WTC11 (cell line): ENCODE results near the gene SMC3. TPM values are rescaled to one million over a fixed set of nuclear protein-coding genes. Genes with fewer than 3 reads are reported as not detected.

Source experiments
- ATAC-seq: fragments of 200-7000 bp; cut with Tn5 transposase; 2 replicates; pipeline ENCODE4 v1.10.0; 2021; ENCODE audit warnings: mild to moderate bottlenecking, moderate library complexity
- CTCF ChIA-PET: fragments of 300-600 bp; sonication (Branson Sonifier 250); formaldehyde crosslinking; loops from one replicate; lab custom pipeline; 2021; ENCODE audit warnings: antibody characterized with exemption; lab: Charles Lee
- POLR2A ChIA-PET: fragments of 350-600 bp; sonication (Branson Sonifier 250); formaldehyde crosslinking; loops from one replicate; lab custom pipeline; 2021; ENCODE audit warnings: antibody characterized with exemption; lab: Charles Lee
- DNase-seq: peaks from one replicate; pipeline ENCODE4 v3.0.0; 2021; ENCODE audit warnings: low spot score
- H3K27ac Mint-ChIP-seq: 2 replicates; pipeline ENCODE4 v1.8.0; 2021; ENCODE audit warnings: mixed read lengths
- H3K27me3 Mint-ChIP-seq: 2 replicates; pipeline ENCODE4 v1.8.0; 2021; ENCODE audit warnings: low read depth, mild to moderate bottlenecking, moderate library complexity, mixed read lengths
- H3K36me3 Mint-ChIP-seq: 2 replicates; pipeline ENCODE4 v1.8.0; 2021; ENCODE audit warnings: mixed read lengths
- H3K4me1 Mint-ChIP-seq: 2 replicates; pipeline ENCODE4 v1.8.0; 2022; ENCODE audit warnings: mixed read lengths
- H3K4me3 Mint-ChIP-seq: 2 replicates; pipeline ENCODE4 v1.8.0; 2021; ENCODE audit warnings: mild to moderate bottlenecking, moderate library complexity, mixed read lengths
- H3K9me3 Mint-ChIP-seq: 2 replicates; pipeline ENCODE4 v1.8.0; 2021; ENCODE audit warnings: mixed read lengths
- AR ChIP-seq: fragments of 250-450 bp; sonication (Bioruptor Pico); IDR thresholded peaks from 2 replicates; pipeline ENCODE4 v1.9.0; 2021; ENCODE audit warnings: mild to moderate bottlenecking
- ARID4B ChIP-seq: sonication (generic); formaldehyde crosslinking; IDR thresholded peaks from 2 replicates; pipeline ENCODE4 v1.8.0; 2023; ENCODE audit warnings: missing genetic modification reagents, mild to moderate bottlenecking, borderline replicate concordance
- CREM ChIP-seq: sonication (generic); formaldehyde crosslinking; IDR thresholded peaks from 2 replicates; pipeline ENCODE4 v1.8.1; 2022; ENCODE audit warnings: mild to moderate bottlenecking, missing genetic modification reagents, moderate library complexity
- ETV6 ChIP-seq: sonication (generic); formaldehyde crosslinking; IDR thresholded peaks from 2 replicates; pipeline ENCODE4 v1.8.1; 2022; ENCODE audit warnings: mild to moderate bottlenecking, missing genetic modification reagents
- GTF2I ChIP-seq: fragments of 250-450 bp; sonication (Bioruptor Pico); conservative IDR thresholded peaks from 2 replicates; pipeline ENCODE4 v1.4.0; 2021; ENCODE audit warnings: mild to moderate bottlenecking
- JUN ChIP-seq: sonication (generic); formaldehyde crosslinking; IDR thresholded peaks from 2 replicates; pipeline ENCODE4 v1.8.0; 2023; ENCODE audit warnings: mild to moderate bottlenecking, missing genetic modification reagents
- MAX ChIP-seq: sonication (generic); formaldehyde crosslinking; IDR thresholded peaks from 2 replicates; pipeline ENCODE4 v1.8.0; 2022; ENCODE audit warnings: mild to moderate bottlenecking, missing genetic modification reagents
- NFATC4 ChIP-seq: fragments of 250-450 bp; sonication (Bioruptor Pico); IDR thresholded peaks from 2 replicates; pipeline ENCODE4 v1.9.0; 2021; ENCODE audit warnings: mild to moderate bottlenecking
- RELA ChIP-seq: sonication (generic); formaldehyde crosslinking; IDR thresholded peaks from 2 replicates; pipeline ENCODE4 v1.8.1; 2022; ENCODE audit warnings: missing genetic modification reagents, mild to moderate bottlenecking, borderline replicate concordance
- SOX15 ChIP-seq: fragments of 250-450 bp; sonication (Bioruptor Pico); IDR thresholded peaks from 2 replicates; pipeline ENCODE4 v1.9.0; 2021; ENCODE audit warnings: mild to moderate bottlenecking
- TCF7 ChIP-seq: sonication (generic); formaldehyde crosslinking; IDR thresholded peaks from 2 replicates; pipeline ENCODE4 v1.8.0; 2022; ENCODE audit warnings: mild to moderate bottlenecking, low read depth, missing genetic modification reagents, moderate library complexity
- TEAD4 ChIP-seq: sonication (generic); formaldehyde crosslinking; IDR thresholded peaks from 2 replicates; pipeline ENCODE4 v1.8.0; 2022; ENCODE audit warnings: mild to moderate bottlenecking, missing genetic modification reagents
- ZNF281 ChIP-seq: sonication (generic); formaldehyde crosslinking; IDR thresholded peaks from 2 replicates; pipeline ENCODE4 v1.8.0; 2023; ENCODE audit warnings: mild to moderate bottlenecking, missing genetic modification reagents
- ZNF317 ChIP-seq: sonication (generic); formaldehyde crosslinking; IDR thresholded peaks from 2 replicates; pipeline ENCODE4 v1.8.1; 2023; ENCODE audit warnings: low read depth, mild to moderate bottlenecking, moderate library complexity, missing genetic modification reagents, borderline replicate concordance
- ZNF512 ChIP-seq: sonication (generic); formaldehyde crosslinking; IDR thresholded peaks from 2 replicates; pipeline ENCODE4 v1.8.1; 2022; ENCODE audit warnings: missing genetic modification reagents, borderline replicate concordance
- ZNF671 ChIP-seq: fragments of 250-450 bp; sonication (Bioruptor Pico); IDR thresholded peaks from 2 replicates; pipeline ENCODE4 v1.8.0; 2021; ENCODE audit warnings: mild to moderate bottlenecking
- total RNA-seq: library from RNA; stranded (reverse); gene quantifications from 3 replicates; pipeline ENCODE4 v1.2.3, GENCODE V29; 2021

SMC3 gene
- total RNA-seq, 1 experiment from 2014 or later: 71.0 TPM

GRCh38 chr10:110650265-110650668 lies 82.8 kb downstream of the SMC3 start:
- POLR2A ChIA-PET: no interaction called here
- peaks cover 17% of the 10 kb centered on the region for H3K27me3 Mint-ChIP-seq
- no peaks in the 10 kb centered on the region for H3K36me3 Mint-ChIP-seq
- TF ChIP-seq CREM (no peak), ZNF671 (CRISPR knock-in tag) (no peak), SOX15 (CRISPR knock-in tag) (no peak), TCF7 (CRISPR knock-in tag) (no peak), RELA (CRISPR knock-in tag) (no peak), NFATC4 (CRISPR knock-in tag) (no peak), ZNF281 (no peak), MAX (no peak), AR (CRISPR knock-in tag) (no peak), ETV6 (no peak), JUN (CRISPR knock-in tag) (no peak), GTF2I (CRISPR knock-in tag) (no peak), ZNF512 (CRISPR knock-in tag) (no peak), TEAD4 (CRISPR knock-in tag) (no peak), ARID4B (CRISPR knock-in tag) (no peak), ZNF317 (no peak)
- H3K4me3 Mint-ChIP-seq: no peak overlapping the region
- ATAC-seq (no peak), DNase-seq (no peak)
- no peaks in the 10 kb centered on the region for H3K9me3 Mint-ChIP-seq
- no peak overlapping the region for H3K27ac Mint-ChIP-seq
- CTCF ChIA-PET: interaction anchor here (1.4 to 2.1 kb wide), 2 partner anchors 9 to 22 kb away, joined by 3 to 9 read pairs; no protein-coding TSS in a partner anchor
- H3K4me1 Mint-ChIP-seq: peaks cover 10% of the 10 kb centered on the region
